ENCODE results near the gene APLP2.

GRCh38 chr11:130032931-130033330 is 36.8 kb upstream of the APLP2 start:
- no peak for TF ChIP-seq CTCF (IDR thresholded peaks at IDR 0.05)
- TF ChIP-seq POLR2A (IDR thresholded peaks at IDR 0.05): no peak

All from Peyer's patch (tissue), 4 donors.